Measurements from ENCODE around the gene C19orf67. TPM values are rescaled to one million over a fixed set of nuclear protein-coding genes. Genes with fewer than 3 reads are reported as not detected.
A peak's percentile ranks its signal among the peaks of the same experiment; 100 is the strongest.

C19orf67 gene
- total RNA-seq, 2 experiments from 2014 or later = not detected

DNA sequence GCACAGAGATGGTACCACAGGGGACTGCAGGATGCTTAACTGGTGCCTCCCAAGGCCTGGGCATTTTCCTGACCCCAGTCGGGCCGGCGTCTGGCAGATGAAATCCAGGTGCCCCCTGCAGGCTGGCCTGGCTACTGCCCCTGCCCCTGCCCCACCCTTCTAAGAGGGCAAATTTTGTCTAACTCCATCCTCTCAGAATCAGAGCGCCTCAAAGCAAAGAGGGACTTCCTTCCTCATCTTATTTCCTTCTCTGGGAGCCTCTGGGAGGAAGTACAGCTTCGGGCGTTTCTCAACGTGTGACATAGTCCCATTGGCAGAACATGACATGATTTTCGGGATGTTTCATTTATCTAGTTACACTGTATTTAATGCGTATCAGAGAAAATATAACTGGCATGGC is 29.3 kb upstream of the C19orf67 start:
- CTCF ChIA-PET = interaction anchor here (0.6 to 4.9 kb wide), 28 partner anchors 9 to 242 kb away, joined by 3 to 44 read pairs (median 4); partner anchors contain the start of genes ASF1B, MISP3 and RLN3
- POLR2A ChIA-PET = interaction anchor here (0.8 to 1.3 kb wide), 4 partner anchors 11 to 130 kb away, joined by 3 to 6 read pairs (median 4); no protein-coding TSS in a partner anchor
- H3K4me1 Mint-ChIP-seq (ENCODE audit: low read depth) = peaks cover 58% of the 10 kb centered on the region

DNA sequence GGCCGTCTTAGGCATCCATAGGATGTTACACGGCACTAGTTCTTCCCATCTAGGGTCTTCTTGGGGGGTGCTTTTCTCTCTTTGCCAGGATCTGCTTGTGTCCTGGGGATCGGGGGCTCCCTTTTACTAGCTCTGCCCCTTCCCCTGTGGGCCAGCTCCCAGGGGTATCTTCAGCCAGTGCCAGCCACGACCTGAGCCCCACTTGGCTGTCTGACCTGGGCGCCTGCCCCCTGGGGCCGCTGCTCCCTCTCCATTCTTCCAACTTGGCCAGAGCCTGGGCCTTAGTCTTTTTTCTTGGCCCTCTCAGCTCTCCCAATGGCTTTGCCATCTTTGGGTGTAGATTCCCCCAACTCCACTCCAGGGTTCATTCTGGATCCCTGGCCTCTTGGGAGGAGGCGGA is 28.9 kb upstream of the C19orf67 start:
- CTCF ChIA-PET = interaction anchor here (0.6 to 4.9 kb wide), 25 partner anchors 9 to 239 kb away, joined by 3 to 44 read pairs (median 4); partner anchors contain the start of genes ASF1B, MISP3 and RLN3
- no peak overlapping the region for H3K4me3 Mint-ChIP-seq
- H3K27ac Mint-ChIP-seq = no peak overlapping the region
- intact Hi-C loops (cut with micrococcal nuclease) = no loop called here
- H3K36me3 Mint-ChIP-seq (ENCODE audit: low read depth) = no peaks in the 10 kb centered on the region
- no peak for ATAC-seq
- POLR2A ChIA-PET = interaction anchor here (1.0 to 1.3 kb wide), 4 partner anchors 23 to 25 kb away, joined by 3 to 6 read pairs (median 4); no protein-coding TSS in a partner anchor
- H3K9me3 Mint-ChIP-seq = no peaks in the 10 kb centered on the region
- H3K4me1 Mint-ChIP-seq (ENCODE audit: low read depth) = peaks cover 58% of the 10 kb centered on the region
- TF ChIP-seq, protein P1, sequence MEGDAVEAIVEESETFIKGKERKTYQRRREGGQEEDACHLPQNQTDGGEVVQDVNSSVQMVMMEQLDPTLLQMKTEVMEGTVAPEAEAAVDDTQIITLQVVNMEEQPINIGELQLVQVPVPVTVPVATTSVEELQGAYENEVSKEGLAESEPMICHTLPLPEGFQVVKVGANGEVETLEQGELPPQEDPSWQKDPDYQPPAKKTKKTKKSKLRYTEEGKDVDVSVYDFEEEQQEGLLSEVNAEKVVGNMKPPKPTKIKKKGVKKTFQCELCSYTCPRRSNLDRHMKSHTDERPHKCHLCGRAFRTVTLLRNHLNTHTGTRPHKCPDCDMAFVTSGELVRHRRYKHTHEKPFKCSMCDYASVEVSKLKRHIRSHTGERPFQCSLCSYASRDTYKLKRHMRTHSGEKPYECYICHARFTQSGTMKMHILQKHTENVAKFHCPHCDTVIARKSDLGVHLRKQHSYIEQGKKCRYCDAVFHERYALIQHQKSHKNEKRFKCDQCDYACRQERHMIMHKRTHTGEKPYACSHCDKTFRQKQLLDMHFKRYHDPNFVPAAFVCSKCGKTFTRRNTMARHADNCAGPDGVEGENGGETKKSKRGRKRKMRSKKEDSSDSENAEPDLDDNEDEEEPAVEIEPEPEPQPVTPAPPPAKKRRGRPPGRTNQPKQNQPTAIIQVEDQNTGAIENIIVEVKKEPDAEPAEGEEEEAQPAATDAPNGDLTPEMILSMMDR (IDR thresholded peaks at IDR 0.05) = no peak
- no peaks in the 10 kb centered on the region for H3K27me3 Mint-ChIP-seq
- no peak for DNase-seq

More for the DNA sequence above, 29.3 kb upstream of the C19orf67 start:
- no peak for ATAC-seq
- Mint-ChIP-seq H3K27me3 (no peaks in the 10 kb centered on the region), H3K4me3 (no peak overlapping the region), H3K36me3 (ENCODE audit: low read depth) (no peaks in the 10 kb centered on the region), H3K27ac (no peak overlapping the region), H3K9me3 (no peaks in the 10 kb centered on the region)
- TF ChIP-seq, protein P1 (IDR thresholded peaks at IDR 0.05) = peak; percentile 61
- intact Hi-C loops (cut with micrococcal nuclease) = no loop called here
- peak; percentile 78 for DNase-seq

DNA sequence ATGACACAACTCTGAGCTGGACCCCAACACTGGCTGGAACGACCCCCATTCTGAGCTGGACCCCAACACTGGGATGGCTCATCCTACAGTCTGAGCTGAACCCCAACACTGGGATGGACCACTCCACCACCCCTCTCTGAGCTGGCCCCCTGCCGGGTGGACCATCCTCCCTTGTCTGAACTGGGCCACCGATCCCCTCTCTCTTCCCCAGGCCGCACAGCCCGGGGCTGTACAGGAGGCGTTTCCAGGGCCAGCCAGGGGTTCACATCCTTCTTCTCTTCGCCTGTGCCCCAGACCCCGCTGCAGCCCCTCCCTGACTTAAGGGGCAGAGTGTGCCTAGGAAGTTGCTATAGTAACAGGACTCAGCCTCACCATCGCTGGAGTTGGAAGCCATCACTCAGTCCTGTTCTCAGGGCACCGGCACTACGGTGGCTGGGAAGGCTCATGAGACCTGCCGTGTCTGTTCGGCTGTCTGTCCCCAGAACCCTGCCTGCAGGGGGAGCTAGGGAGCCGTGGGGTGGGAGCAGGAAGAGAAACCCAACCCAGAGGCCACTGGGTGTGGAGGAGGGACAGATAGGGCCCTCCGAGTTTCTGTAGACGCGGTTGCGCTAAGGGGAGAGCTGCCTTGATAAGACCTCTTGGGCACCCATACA is 28.3 kb upstream of the C19orf67 start:
- ChIA-PET POLR2A (interaction anchor here (1.0 to 1.3 kb wide), 3 partner anchors 22 to 26 kb away, joined by 3 to 6 read pairs (median 3); no protein-coding TSS in a partner anchor), CTCF (interaction anchor here (0.6 to 4.9 kb wide), 21 partner anchors 8 to 236 kb away, joined by 3 to 44 read pairs (median 5); partner anchors contain the start of genes ASF1B and MISP3)
- TF ChIP-seq, protein P1 (IDR thresholded peaks at IDR 0.05) = no peak
- DNase-seq = peak; percentile 67
- Mint-ChIP-seq H3K36me3 (ENCODE audit: low read depth) (no peaks in the 10 kb centered on the region), H3K4me3 (no peak overlapping the region), H3K27ac (peak overlapping the region; percentile 49), H3K4me1 (ENCODE audit: low read depth) (peaks cover 54% of the 10 kb centered on the region), H3K27me3 (no peaks in the 10 kb centered on the region), H3K9me3 (no peaks in the 10 kb centered on the region)
- ATAC-seq = no peak
- intact Hi-C loops (cut with micrococcal nuclease) = no loop called here

DNA sequence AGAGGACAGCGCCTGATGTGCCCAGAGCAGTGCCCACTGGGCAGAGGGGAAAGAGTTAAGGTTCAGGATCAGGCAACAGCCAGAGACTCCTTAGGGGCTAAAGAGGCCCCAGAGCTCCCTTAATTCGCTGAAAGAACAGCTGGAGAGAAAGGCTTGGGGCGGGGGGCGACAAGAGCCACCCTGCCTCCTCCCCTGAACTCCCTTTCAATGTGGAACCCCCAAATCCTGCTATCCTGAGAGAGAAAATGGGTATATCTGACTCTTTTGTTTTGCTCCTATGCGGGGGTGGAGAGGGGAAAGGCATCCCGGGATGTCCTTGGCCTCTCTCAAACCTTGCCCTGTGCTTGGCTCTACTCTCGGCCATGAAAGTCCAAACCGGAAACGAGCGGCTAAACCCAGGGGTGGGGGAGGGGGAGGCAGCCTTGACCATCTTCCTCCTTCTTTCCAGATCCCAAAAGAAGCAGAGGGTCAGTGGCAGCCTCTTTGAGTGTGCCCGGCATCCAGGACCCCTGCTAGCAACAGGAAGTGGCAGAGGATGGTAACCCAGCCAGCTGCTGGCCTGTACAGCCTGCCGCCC is 27.3 kb upstream of the C19orf67 start:
- POLR2A ChIA-PET = interaction anchor here (1.1 kb wide), 1 partner anchor 21 kb away, joined by 6 read pairs; no protein-coding TSS in a partner anchor
- no peak overlapping the region for H3K4me3 Mint-ChIP-seq
- no peak overlapping the region for H3K27ac Mint-ChIP-seq
- CTCF ChIA-PET = interaction anchor here (0.6 to 4.2 kb wide), 5 partner anchors 17 to 234 kb away, joined by 3 to 29 read pairs (median 5); no protein-coding TSS in a partner anchor
- peaks cover 49% of the 10 kb centered on the region for H3K4me1 Mint-ChIP-seq (ENCODE audit: low read depth)
- no peaks in the 10 kb centered on the region for H3K9me3 Mint-ChIP-seq
- TF ChIP-seq, protein P1 (IDR thresholded peaks at IDR 0.05) = no peak
- intact Hi-C loops (cut with micrococcal nuclease) = no loop called here
- no peaks in the 10 kb centered on the region for H3K27me3 Mint-ChIP-seq
- DNase-seq (no peak), ATAC-seq (no peak)
- no peaks in the 10 kb centered on the region for H3K36me3 Mint-ChIP-seq (ENCODE audit: low read depth)
